Endothelial cell of umbilical vein (primary cell): ENCODE results near the gene ZNF775.

ENCODE experiments used
- FOS ChIP-seq: IDR thresholded peaks from 2 replicates; pipeline ENCODE4 v1.6.1; 2011; ENCODE audit warnings: mild to moderate bottlenecking, low read length, moderate library complexity, borderline replicate concordance; ENCODE audit not compliant: insufficient read depth
- POLR2A ChIP-seq: IDR thresholded peaks from 2 replicates; pipeline ENCODE4 v1.6.1; 2012; ENCODE audit warnings: low read depth, mild to moderate bottlenecking, control low read depth, low read length
- POLR2AphosphoS5 ChIP-seq: IDR thresholded peaks from 2 replicates; pipeline ENCODE4 v1.6.1; 2012; ENCODE audit warnings: low read depth, mild to moderate bottlenecking, control low read depth, low read length, moderate library complexity; ENCODE audit not compliant: insufficient read depth
- TF ChIP-seq, protein P1 (sequence below): IDR thresholded peaks from 2 replicates; pipeline ENCODE4 v1.6.1; 2011; ENCODE audit not compliant: insufficient read depth, insufficient read length
- TF ChIP-seq, protein P2 (sequence below), 2 donors: IDR thresholded peaks; 1 replicate in 1 of 2; 2 replicates in 1 of 2; pipeline ENCODE4 v1.5.1; 2011; ENCODE audit warnings: low read length in 2 of 2, mild to moderate bottlenecking in 2 of 2, moderate library complexity in 2 of 2, control low read depth in 1 of 2, inconsistent platforms in 1 of 2, low read depth in 1 of 2; ENCODE audit not compliant: insufficient read depth in 1 of 2; ENCODE audit errors: extremely low read depth in 1 of 2

DNA sequence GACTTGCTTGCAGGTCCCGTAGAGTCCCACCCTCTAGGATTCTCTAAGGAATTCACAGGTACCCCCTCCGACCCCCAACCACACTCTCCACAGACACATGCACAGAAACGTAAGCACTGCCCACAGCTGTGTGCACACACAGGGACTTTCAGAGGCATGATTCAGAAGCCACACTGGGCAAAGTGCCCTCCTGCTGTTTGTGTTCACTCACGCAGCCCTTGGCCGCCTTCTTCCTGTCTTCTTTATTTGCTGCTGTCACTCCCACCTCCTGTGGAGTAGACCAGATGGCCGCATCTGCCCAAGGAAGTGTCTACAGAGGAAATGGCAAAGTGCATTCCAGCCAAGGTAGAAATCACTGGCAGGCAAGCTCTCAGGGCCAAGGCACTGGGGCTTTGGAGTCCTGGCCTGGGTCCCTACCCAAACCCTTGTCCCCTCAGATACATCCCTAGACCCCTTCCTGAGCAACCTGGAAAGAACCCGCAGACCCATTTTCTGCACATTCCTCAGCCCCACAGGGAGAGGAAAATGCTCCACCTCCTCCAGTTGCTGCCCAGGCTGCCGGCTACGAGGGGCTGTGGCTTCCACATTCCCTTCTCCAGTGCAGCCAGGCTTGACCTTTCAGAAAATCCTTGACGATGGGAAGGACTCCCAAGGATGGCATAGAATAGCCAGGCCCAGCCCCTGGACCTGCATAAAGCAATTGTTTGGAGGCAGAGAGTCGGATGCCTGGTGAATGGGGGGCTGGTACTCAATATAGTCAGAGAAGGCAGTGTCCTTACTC, 49.7 kb downstream of the ZNF775 start:
- TF ChIP-seq POLR2AphosphoS5 (no peak), POLR2A (no peak), FOS (no peak)
- TF ChIP-seq, protein P1, sequence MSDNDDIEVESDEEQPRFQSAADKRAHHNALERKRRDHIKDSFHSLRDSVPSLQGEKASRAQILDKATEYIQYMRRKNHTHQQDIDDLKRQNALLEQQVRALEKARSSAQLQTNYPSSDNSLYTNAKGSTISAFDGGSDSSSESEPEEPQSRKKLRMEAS: no peak
- TF ChIP-seq, protein P2, sequence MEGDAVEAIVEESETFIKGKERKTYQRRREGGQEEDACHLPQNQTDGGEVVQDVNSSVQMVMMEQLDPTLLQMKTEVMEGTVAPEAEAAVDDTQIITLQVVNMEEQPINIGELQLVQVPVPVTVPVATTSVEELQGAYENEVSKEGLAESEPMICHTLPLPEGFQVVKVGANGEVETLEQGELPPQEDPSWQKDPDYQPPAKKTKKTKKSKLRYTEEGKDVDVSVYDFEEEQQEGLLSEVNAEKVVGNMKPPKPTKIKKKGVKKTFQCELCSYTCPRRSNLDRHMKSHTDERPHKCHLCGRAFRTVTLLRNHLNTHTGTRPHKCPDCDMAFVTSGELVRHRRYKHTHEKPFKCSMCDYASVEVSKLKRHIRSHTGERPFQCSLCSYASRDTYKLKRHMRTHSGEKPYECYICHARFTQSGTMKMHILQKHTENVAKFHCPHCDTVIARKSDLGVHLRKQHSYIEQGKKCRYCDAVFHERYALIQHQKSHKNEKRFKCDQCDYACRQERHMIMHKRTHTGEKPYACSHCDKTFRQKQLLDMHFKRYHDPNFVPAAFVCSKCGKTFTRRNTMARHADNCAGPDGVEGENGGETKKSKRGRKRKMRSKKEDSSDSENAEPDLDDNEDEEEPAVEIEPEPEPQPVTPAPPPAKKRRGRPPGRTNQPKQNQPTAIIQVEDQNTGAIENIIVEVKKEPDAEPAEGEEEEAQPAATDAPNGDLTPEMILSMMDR (IDR thresholded peaks at IDR 0.05; ENCODE audit: extremely low read depth in 1 of 2, insufficient read depth in 1 of 2, low read depth in 1 of 2, low read length in 2 of 2): no peak
